ENCODE measurements around the gene NT5DC3. TPM values are rescaled to one million over a fixed set of nuclear protein-coding genes. Genes with fewer than 3 reads are reported as not detected.

Gene NT5DC3
- total and polyA plus RNA-seq, 2 experiments from 2014 or later, result 2.8 to 6.3 TPM

DNA sequence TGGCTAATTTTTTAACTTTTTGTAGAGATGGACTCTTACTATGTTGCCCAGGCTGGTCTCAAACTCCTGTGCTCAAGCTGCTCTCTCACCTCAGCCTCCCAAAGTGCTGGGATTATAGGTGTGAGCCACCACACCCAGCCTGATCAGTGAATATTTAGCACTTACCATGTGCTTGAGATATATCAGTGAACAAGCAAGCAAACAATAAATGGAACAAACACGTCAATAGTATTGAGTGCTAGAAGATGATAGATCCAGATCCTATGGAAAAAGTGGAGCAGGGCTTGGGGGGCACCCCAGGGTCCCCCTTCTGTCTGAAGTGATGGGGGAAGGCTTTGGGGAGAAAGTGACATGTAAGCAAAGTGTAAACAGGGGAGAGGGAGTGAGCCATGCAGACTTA is 83.8 kb downstream of the NT5DC3 start:
- WGBS (ENCODE audit: low lambda C conversion rate, missing lambda C conversion rate), result 93% methylated on average over 1 of the region's 1 CpG
- Histone ChIP-seq H3K36me3 (replicated peaks; ENCODE audit: insufficient read depth, low read depth) (no peaks in the 10 kb centered on the region), H3K27ac (no peak overlapping the region), H4K20me1 (ENCODE audit: insufficient read depth, poor library complexity, severe bottlenecking) (no peaks in the 10 kb centered on the region), H2AFZ (no peak overlapping the region), H3K4me3 (no peak overlapping the region), H3K9me2 (replicated peaks; ENCODE audit: insufficient read depth) (no peaks in the 10 kb centered on the region), H3K4me2 (no peak overlapping the region), H3K4me1 (ENCODE audit: insufficient read depth) (no peaks in the 10 kb centered on the region), H3K27me3 (no peaks in the 10 kb centered on the region), H3K79me2 (no peaks in the 10 kb centered on the region), H3K9me3 (ENCODE audit: low read depth) (no peaks in the 10 kb centered on the region)
- TF ChIP-seq EZH2phosphoT487 (IDR thresholded peaks at IDR 0.05; ENCODE audit: low read depth, severe bottlenecking, unreplicated experiment) (no peak), EZH2 (IDR thresholded peaks at IDR 0.05; ENCODE audit: borderline replicate concordance) (no peak)
- TF ChIP-seq, protein P1, sequence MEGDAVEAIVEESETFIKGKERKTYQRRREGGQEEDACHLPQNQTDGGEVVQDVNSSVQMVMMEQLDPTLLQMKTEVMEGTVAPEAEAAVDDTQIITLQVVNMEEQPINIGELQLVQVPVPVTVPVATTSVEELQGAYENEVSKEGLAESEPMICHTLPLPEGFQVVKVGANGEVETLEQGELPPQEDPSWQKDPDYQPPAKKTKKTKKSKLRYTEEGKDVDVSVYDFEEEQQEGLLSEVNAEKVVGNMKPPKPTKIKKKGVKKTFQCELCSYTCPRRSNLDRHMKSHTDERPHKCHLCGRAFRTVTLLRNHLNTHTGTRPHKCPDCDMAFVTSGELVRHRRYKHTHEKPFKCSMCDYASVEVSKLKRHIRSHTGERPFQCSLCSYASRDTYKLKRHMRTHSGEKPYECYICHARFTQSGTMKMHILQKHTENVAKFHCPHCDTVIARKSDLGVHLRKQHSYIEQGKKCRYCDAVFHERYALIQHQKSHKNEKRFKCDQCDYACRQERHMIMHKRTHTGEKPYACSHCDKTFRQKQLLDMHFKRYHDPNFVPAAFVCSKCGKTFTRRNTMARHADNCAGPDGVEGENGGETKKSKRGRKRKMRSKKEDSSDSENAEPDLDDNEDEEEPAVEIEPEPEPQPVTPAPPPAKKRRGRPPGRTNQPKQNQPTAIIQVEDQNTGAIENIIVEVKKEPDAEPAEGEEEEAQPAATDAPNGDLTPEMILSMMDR (IDR thresholded peaks at IDR 0.05; ENCODE audit: poor library complexity), result no peak
- no peak for DNase-seq (ENCODE audit: low spot score)

DNA sequence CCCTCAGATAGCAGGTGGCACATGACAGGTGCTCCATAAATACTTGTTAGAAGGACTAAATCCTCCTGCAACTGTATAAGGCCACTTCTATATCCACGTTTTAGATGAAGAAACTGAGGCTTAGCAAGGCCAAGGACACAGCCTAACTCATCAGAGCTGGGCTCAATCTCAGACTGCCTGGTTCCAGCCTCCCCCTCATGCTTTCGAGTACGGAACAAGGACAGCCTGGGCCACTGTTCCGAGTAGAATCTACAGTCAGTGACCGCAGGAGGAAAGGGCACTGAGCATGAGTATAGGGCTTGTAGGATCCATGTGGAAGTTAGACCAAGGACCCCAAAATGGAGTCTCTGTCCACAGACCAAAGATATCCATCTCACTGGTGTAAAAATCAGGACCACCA is 84.6 kb downstream of the NT5DC3 start:
- no peak overlapping the region for H2AFZ ChIP-seq
- WGBS (ENCODE audit: low lambda C conversion rate, missing lambda C conversion rate), result 93% methylated on average over 5 of the region's 5 CpGs

DNA sequence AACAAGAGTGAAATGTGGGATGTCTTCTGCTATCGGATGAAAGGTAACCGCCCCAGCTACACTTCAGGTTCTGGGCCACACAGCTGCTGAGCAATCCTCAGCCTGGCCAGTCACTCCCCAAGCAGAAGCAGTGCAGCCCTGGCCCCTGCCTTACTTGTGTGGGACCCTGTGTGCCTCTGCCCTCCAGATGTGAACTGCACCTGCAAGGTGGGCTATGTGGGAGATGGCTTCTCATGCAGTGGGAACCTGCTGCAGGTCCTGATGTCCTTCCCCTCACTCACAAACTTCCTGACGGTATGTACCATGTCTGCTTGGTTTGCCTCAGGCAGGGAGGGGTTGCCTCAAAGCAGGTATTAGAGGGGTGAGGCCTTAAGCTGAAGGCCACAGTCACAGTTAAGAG is 85.6 kb downstream of the NT5DC3 start:
- Histone ChIP-seq H3K27ac (no peak overlapping the region), H3K9me3 (ENCODE audit: low read depth) (no peaks in the 10 kb centered on the region), H3K36me3 (replicated peaks; ENCODE audit: insufficient read depth, low read depth) (no peaks in the 10 kb centered on the region), H4K20me1 (ENCODE audit: insufficient read depth, poor library complexity, severe bottlenecking) (no peaks in the 10 kb centered on the region), H2AFZ (no peak overlapping the region), H3K27me3 (no peaks in the 10 kb centered on the region), H3K4me3 (no peak overlapping the region), H3K79me2 (no peaks in the 10 kb centered on the region), H3K4me1 (ENCODE audit: insufficient read depth) (no peaks in the 10 kb centered on the region), H3K4me2 (no peak overlapping the region), H3K9me2 (replicated peaks; ENCODE audit: insufficient read depth) (no peaks in the 10 kb centered on the region)
- WGBS (ENCODE audit: low lambda C conversion rate, missing lambda C conversion rate), result 62% methylated on average over 3 of the region's 3 CpGs
- TF ChIP-seq EZH2 (IDR thresholded peaks at IDR 0.05; ENCODE audit: borderline replicate concordance), result no peak
- no peak for TF ChIP-seq EZH2phosphoT487 (IDR thresholded peaks at IDR 0.05; ENCODE audit: low read depth, severe bottlenecking, unreplicated experiment)
- TF ChIP-seq, protein P1 (IDR thresholded peaks at IDR 0.05; ENCODE audit: poor library complexity), result no peak
- DNase-seq (ENCODE audit: low spot score), result no peak

More for the DNA sequence above, 84.6 kb downstream of the NT5DC3 start:
- no peaks in the 10 kb centered on the region for H4K20me1 ChIP-seq (ENCODE audit: insufficient read depth, poor library complexity, severe bottlenecking)
- no peaks in the 10 kb centered on the region for H3K36me3 ChIP-seq (replicated peaks; ENCODE audit: insufficient read depth, low read depth)
- no peaks in the 10 kb centered on the region for H3K27me3 ChIP-seq
- no peaks in the 10 kb centered on the region for H3K9me3 ChIP-seq (ENCODE audit: low read depth)
- no peaks in the 10 kb centered on the region for H3K4me1 ChIP-seq (ENCODE audit: insufficient read depth)
- no peak overlapping the region for H3K4me2 ChIP-seq
- no peaks in the 10 kb centered on the region for H3K9me2 ChIP-seq (replicated peaks; ENCODE audit: insufficient read depth)
- TF ChIP-seq EZH2 (IDR thresholded peaks at IDR 0.05; ENCODE audit: borderline replicate concordance), result no peak
- H3K79me2 ChIP-seq, result no peaks in the 10 kb centered on the region
- no peak for DNase-seq (ENCODE audit: low spot score)
- H3K27ac ChIP-seq, result no peak overlapping the region
- H3K4me3 ChIP-seq, result no peak overlapping the region

DNA sequence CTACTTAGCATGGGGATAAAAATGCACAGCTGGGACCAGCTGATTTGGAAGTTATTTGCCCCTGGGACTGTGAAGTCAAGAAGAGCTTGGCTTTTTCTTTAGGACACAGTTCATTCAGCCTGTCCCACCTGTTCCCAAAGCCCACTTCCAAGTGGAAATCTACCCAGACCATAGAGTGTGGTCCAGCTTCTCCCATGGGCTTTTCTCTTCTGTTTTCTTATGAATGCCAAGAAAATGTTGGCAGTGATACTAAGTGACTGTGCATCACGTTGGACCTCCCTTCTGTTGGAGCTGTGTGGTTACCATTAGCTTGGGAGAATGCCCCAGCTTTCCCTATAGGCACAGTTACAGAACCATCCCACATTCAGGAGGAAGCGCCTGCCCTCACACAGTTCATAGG is 89.4 kb downstream of the NT5DC3 start:
- Histone ChIP-seq H2AFZ (no peak overlapping the region), H3K9me2 (replicated peaks; ENCODE audit: insufficient read depth) (no peaks in the 10 kb centered on the region), H3K9me3 (ENCODE audit: low read depth) (no peaks in the 10 kb centered on the region), H3K27ac (no peak overlapping the region), H3K27me3 (no peaks in the 10 kb centered on the region), H3K4me2 (no peak overlapping the region), H4K20me1 (ENCODE audit: insufficient read depth, poor library complexity, severe bottlenecking) (no peaks in the 10 kb centered on the region), H3K36me3 (replicated peaks; ENCODE audit: insufficient read depth, low read depth) (no peaks in the 10 kb centered on the region), H3K4me1 (ENCODE audit: insufficient read depth) (no peaks in the 10 kb centered on the region), H3K79me2 (no peaks in the 10 kb centered on the region), H3K4me3 (no peak overlapping the region)
- TF ChIP-seq EZH2 (IDR thresholded peaks at IDR 0.05; ENCODE audit: borderline replicate concordance), result no peak
- WGBS (ENCODE audit: low lambda C conversion rate, missing lambda C conversion rate), result 74% methylated on average over 2 of the region's 2 CpGs
- DNase-seq (ENCODE audit: low spot score), result no peak

All from hepatocyte (in vitro differentiated cells).